Endothelial cell of umbilical vein (primary cell): ENCODE results near the gene KMT5B.

Source experiments
- CTCF ChIP-seq, 2 donors: IDR thresholded peaks; 1 replicate in 1 of 2; 2 replicates in 1 of 2; pipeline ENCODE4 v1.5.1; 2011; ENCODE audit warnings: low read length in 2 of 2, mild to moderate bottlenecking in 2 of 2, moderate library complexity in 2 of 2, control low read depth in 1 of 2, inconsistent platforms in 1 of 2, low read depth in 1 of 2; ENCODE audit not compliant: insufficient read depth in 1 of 2; ENCODE audit errors: extremely low read depth in 1 of 2
- EZH2 ChIP-seq: IDR thresholded peaks from 2 replicates; pipeline ENCODE4 v1.6.1; 2012; ENCODE audit warnings: borderline replicate concordance, low read depth, mild to moderate bottlenecking, moderate library complexity, low read length, inconsistent platforms; ENCODE audit not compliant: severe bottlenecking
- POLR2A ChIP-seq: IDR thresholded peaks from 2 replicates; pipeline ENCODE4 v1.6.1; 2012; ENCODE audit warnings: low read depth, mild to moderate bottlenecking, control low read depth, low read length

- TF ChIP-seq CTCF (IDR thresholded peaks at IDR 0.05; ENCODE audit: extremely low read depth in 1 of 2, insufficient read depth in 1 of 2, low read depth in 1 of 2, low read length in 2 of 2) (no peak), POLR2A (no peak), EZH2 (no peak)
These were observed 27.0 kb downstream of the KMT5B start for GRCh38 chr11:68186061-68186460.
